ENCODE measurements around the gene ARF5. TPM values are rescaled to one million over a fixed set of nuclear protein-coding genes. Genes with fewer than 3 reads are reported as not detected.
A peak's percentile ranks its signal among the peaks of the same experiment; 100 is the strongest.

The ARF5 gene
- polyA plus RNA-seq, 4 donors: 158 to 206 (median 185) TPM

DNA sequence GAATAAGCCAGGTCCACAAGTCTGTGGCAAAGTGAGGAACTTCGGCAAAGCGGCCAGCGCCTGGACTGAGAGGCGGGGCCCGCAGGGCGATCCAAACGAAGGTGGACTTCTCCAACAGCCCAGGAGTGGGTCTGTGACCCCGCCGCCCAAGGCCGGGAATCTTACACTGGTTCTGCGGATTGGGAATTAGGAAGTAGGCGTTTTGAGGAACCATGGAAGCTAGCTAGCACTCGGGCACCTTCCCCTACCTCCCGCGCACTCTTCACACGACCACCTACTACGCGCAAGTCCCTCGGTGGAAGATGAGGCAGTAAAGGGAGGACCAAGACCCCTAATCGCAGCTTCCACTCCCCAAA, 570 bp upstream of the ARF5 start:
- no peak for DNase-seq (ENCODE audit: low read depth in 4 of 4, low spot score in 3 of 4)

DNA sequence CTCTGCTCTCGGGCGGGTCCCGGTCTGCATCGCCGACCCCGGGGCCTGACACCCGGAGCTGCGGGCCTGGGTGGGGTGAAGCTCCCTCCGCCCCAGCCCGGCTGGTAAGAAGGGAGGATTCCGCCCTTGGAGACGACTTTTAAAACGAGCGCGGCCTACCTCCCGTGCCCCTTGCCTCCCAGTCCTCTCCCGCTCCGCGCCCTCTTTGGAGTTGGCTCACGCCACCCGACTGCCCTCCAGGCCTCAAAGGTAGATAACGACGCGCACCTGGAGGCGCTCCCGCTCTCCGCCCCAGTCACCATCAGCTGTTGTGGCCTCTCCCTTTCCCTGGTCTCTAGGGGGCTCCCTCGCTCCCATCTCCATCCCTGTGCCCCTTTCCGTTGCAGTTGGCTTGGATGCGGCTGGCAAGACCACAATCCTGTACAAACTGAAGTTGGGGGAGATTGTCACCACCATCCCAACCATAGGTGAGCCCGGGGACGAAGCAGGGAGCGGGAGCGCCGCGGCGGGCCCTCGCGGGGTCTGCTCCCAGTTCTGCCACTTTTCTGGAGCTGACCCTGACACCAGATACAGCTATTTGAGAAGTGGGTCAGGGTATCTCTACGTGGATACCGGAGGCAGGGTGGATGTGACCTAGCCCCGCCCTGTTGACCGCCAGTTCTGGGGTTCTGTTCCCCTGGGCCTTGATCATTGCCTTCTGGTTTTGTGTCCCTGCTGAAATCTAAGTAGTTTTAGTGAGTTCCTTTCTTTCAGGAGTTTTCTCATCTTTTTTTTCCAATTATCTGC, 679 bp downstream of the ARF5 start:
- peak in 3 of 4 donors; percentile 36 to 52 (median 37) for DNase-seq (ENCODE audit: low read depth in 4 of 4, low spot score in 3 of 4)

DNA sequence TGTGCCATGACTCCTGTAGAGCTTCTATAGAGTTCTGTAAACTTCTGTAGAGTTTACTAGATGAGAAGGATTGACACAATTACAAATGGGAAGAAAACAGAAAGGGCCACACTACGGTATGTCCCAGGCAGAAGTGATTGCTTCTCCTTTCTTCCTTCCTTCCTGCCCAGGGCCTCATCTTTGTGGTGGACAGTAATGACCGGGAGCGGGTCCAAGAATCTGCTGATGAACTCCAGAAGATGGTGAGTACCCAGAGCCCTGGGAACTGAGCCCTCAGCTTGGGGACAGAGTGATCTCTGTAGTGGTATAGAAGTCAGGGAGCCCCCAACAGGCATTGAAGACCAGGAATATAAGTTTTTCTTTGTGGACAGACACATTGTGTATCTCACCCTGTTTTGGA, 1.7 kb downstream of the ARF5 start:
- no peak for DNase-seq (ENCODE audit: low read depth in 4 of 4, low spot score in 3 of 4)

DNA sequence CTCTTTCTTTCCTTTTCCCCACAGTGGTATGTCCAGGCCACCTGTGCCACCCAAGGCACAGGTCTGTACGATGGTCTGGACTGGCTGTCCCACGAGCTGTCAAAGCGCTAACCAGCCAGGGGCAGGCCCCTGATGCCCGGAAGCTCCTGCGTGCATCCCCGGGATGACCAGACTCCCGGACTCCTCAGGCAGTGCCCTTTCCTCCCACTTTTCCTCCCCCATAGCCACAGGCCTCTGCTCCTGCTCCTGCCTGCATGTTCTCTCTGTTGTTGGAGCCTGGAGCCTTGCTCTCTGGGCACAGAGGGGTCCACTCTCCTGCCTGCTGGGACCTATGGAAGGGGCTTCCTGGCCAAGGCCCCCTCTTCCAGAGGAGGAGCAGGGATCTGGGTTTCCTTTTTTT, 3.0 kb downstream of the ARF5 start:
- no peak for DNase-seq (ENCODE audit: low read depth in 4 of 4, low spot score in 3 of 4)

DNA sequence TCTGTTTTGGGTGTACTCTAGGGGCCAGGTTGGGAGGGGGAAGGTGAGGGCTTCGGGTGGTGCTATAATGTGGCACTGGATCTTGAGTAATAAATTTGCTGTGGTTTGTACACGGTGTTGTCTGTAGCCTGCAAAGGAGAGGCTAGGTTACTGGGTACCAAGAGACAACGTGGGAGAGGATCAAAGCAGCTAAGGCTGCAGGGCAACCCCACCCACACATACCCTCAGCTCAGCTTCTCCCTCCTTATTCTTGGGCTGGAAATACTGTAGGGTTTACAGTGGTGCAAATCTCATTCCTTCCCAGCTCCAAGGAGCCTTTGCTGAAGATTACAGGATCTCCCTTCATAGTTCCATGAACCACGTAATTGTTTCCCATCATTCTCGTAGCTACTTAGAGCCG, 3.4 kb downstream of the ARF5 start:
- DNase-seq (ENCODE audit: low read depth in 4 of 4, low spot score in 3 of 4): no peak

DNA sequence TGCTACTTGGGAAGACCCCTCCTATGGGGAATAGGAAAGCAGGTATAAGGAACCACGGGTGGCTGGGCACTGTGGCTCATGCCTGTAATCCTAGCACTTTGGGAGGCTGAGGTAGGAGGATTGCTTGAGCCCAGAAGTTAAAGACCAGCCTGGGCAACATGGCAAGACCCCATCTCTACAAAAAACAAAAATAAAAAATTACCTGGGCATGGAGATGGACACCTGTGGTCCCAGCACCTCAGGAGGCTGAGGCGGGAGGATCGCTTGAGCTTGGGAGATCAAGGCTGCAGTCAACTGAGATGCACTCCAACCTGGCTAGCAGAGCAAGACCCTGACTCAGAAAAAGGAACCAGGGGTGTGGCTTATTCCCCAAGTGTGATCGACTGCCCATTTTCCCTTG, 4.3 kb downstream of the ARF5 start:
- DNase-seq (ENCODE audit: low read depth in 4 of 4, low spot score in 3 of 4): no peak

DNA sequence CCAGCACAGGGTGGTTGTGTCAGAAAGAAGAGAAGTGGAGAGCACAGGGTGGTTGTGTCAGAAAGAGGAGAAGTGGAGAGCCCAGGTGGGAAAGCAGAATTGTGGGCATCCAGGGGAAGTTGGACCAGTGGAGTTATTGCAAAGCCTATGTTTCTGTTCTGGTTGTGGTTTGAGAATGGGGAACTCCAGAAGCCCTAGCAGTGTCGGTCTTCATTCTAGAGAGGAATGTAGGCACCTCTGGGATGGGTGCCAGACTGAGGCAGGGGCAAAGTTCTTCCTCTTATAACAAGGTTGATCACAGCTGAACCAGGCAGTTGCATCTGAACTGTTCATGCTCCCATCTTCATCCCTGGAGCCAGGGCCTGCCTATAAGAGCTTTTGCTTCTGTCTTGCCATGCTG, 6.3 kb downstream of the ARF5 start:
- DNase-seq (ENCODE audit: low read depth in 4 of 4, low spot score in 3 of 4): no peak

DNA sequence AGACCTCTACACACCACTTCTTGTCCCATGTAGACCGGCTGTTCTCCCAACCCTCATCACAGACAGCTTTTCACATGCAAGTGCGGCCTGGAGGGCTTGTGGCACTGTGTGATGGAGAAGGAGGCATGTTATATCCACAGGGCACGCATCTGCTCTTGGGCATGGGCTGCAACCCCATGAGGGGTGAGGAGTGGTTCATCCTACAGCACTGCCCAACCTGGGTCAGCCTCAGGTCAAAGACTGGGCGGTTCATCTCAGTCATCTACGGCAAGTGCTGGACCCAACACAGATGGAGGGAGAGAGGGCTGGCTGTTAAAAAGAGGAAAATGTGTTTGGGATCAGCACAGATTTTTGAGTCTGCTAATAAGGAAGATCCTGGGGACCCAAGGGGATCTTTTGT, 7.5 kb downstream of the ARF5 start:
- no peak for DNase-seq (ENCODE audit: low read depth in 4 of 4, low spot score in 3 of 4)

DNA sequence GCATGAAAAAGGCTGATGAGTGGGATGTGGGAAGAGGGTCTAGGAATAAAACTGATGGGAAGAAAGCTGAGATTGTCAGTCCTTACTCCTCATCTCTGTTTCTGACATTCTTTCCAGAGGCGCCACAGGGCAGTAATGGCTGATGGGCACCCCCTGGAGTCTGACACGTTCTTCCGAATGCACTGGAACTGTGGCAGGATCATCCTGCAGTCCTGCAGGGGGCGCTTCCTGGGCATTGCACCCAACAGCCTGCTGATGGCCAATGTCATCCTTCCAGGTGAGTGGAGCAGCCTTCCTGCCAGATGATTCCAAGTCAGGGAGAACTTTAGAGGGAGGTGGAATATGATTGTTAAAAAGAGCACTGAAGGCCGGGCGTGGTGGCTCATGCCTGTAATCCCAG, 10.1 kb downstream of the ARF5 start:
- no peak for DNase-seq (ENCODE audit: low read depth in 4 of 4, low spot score in 3 of 4)

DNA sequence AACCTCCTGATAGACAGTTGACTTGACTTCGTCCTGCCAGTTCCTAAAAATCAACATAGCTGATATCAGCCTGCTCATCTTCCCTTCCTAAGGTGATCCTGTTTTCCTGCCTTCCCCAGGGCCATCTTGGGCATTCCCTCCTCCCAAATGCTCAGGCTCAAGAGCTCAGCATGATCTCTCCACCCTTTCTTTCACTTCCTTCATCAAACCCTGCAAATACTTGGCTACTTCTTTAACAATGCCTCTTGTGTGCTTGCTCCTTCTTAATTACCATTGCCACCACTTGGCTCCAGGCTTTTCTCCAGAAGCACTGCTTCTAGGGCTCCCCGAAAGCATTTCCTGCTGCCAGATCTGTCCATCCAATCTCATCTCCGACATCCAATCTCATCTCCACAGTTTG, 12.7 kb downstream of the ARF5 start:
- no peak for DNase-seq (ENCODE audit: low read depth in 4 of 4, low spot score in 3 of 4)

DNA sequence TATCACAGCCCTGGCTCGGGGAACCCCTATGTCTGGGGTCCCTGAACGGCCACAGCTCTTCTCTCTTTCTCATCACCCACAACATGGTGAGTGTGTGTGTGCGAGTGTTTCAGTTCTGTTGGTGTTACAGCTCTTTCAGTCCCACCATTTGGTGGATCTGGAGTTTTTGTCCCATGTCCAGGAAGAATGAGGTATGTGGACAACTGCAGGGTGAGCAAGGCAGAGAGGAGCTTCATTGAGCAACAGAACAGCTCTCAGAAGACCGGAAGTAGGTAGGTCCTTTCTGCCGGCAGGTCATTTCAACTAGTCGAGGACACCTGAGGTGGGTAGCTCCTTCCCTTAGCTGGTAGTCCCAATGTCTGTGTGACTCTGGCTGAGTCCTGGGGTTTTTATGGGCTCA, 20.2 kb downstream of the ARF5 start:
- DNase-seq (ENCODE audit: low read depth in 4 of 4, low spot score in 3 of 4): no peak

DNA sequence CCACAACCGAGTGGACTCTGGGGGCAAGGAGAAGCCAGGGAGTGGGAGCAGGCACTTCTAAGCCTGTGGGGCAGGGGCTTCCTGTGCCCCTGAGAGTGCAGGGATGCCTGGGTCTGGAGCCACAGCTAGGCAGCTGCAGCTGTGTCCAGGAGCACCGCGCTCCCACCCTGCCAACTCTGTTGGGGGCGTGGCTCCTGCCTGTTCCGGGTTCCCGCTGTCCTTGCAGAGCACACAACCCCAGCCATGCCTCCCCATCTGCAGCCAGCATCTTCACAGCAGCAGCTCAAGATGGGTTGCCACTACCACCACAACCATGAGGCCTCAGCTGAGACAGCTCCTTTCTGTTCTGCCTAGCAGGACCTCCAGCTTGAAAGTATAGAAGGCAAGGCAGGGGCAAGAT, 21.1 kb downstream of the ARF5 start:
- no peak for DNase-seq (ENCODE audit: low read depth in 4 of 4, low spot score in 3 of 4)

DNA sequence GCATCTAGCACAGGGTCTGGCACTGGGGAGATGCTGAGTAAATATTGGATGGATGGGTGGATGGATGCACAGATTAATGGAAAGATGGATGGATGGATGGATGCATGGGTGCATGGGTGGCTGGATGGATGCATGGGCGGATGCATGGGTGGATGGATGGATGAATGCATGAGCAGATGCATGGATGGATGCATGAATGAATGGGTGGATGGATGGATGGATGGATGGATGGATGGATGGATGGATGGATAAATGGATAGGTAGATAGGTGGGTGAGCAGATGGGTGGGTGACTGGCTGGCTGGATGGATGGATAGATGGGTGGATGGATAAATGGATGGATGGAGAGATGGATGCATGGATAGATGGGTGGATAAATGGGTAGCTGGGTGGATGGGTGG, 24.1 kb downstream of the ARF5 start:
- no peak for DNase-seq (ENCODE audit: low read depth in 4 of 4, low spot score in 3 of 4)

DNA sequence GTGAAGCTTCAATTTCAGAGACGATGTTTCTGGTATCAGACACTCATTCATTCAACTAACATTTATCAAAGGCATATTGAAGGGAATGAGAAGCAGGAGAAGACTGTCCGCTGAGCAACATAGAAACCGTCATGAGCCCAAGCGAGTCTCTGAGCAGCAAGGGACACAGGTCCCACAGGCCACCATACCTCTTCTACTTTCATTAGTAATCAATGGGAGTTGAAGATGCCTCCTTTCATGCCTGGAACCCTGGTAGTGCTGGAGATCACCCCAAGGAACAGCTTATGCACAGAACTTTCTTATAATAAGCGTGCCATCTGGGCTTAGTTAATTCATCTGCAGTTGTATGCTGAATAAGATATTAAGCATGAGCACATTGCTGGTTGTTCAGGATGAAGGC, 28.5 kb downstream of the ARF5 start:
- no peak for DNase-seq (ENCODE audit: low read depth in 4 of 4, low spot score in 3 of 4)

DNA sequence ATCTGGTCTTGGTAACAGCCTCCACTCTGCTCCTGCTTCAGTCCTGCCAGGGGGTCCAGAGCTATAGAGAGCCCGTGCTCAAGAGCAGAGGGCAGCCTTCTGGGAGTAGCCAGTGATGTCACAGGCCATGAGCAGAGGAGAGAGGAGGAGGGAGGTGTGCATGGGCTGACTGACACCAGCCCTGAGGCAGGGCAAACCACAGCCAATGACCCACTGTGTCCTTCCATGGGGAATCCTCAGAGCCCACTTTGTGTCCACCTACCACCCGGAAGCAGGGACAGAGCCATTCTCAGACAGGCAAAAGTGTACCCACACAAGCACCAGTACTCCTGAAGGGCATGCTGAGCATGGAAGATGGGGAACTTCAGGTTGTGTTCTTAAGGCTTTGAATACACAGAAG, 29.8 kb downstream of the ARF5 start, which contains the start of gene PAX4:
TSS of gene PAX4 (minus strand) at position 101 of the 400 bp plus-strand sequence. CDS start 2,214 bp downstream, outside the sequence.
- DNase-seq (ENCODE audit: low read depth in 4 of 4, low spot score in 3 of 4): no peak

DNA sequence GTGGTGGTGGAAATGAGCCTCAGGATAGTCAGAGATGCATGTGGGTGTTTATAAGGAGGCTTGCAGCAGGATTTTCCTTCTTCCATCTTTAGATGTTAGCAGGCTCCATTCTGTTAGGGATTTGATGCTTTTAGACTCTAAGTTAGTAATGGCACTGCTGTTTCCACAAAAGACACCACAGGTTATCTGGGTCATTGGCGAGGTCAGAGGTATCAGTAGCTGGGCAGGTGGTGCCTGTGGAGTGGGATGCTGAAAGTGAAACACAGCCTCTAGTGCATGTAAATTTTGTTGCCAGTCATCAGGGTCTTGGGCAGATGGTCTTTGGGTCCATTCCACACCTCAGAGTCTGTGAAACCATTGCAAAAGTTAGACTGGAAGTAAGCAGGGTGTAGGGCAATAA, 30.6 kb downstream of the ARF5 start:
- DNase-seq (ENCODE audit: low read depth in 4 of 4, low spot score in 3 of 4): no peak

DNA sequence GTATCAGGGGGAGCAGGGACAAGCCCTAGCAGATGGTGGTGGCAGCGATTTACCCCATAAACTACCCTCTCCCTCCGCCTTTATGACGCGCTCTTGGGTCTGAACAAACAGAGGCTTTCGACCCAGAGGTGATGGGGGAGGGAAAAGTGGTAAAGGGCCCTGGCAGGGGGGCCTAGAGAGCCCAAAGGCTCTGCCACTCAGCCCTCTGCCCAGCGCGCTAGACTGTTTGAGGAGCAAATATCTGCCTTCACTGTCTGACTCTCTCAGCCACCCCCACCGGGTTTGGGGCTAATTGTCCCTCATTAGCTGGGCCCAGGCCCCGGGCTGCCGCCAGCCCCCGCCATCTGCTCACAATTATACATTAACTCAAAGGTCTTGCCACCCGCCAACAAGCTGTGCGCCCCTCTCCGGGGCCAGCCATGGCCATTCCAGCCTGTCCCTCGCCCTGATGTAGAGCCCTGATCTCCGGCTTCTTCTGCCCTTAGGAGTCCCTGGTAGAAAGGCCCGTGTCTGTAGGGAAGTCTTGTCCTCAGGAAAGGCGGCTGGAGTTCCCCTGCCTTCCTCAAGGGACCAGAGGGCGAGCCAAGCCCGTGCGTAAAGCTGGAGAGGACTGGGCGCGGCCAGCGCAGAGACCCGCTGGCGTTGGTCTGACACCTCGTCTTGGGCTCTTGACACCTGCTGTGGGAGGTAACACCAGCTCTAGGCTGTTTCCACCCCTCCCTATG, 31.6 kb downstream of the ARF5 start:
- no peak for DNase-seq (ENCODE audit: low read depth in 4 of 4, low spot score in 3 of 4)

DNA sequence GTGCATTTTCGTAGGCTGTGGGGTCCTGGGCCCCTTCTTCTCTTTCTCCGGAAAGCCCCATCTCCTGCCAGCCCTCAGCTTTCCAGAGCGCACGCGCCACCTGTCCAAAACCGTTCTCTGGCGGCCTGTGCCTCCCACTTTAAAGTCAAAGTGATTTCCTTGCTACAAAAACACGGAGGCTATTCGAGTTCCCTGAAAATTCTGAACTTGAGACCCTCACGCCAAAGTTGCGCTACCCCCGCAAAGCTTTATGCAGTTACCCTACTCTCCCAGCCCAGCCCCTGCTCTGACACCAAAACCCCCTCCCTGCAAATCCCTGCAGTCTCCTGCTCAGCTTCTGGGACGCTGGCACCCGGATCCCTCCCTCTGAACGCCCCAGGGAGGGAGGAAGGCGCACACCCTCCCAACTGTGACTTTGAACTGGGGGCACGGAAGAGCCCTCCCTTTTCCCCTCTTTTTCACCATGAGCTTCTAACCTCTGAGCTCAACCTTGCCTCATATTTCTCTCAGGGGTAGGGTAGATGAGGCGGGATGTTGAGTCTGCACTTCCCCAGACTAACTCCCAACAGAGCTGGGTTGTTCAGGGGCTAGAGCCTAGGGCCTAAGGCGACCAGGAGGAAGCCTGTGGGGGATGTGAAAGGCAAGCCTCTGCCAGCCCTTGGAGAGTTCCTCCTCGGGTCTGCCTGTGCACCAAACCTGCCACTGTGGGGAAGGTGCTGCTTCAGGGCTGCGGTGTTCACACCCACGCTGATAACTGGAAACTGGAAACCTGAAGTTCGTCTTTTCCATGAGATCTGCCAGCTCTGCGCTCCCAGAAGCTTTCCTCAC, 32.4 kb downstream of the ARF5 start:
- peak in 1 of 4 donors; percentile 2 for DNase-seq (ENCODE audit: low read depth in 4 of 4, low spot score in 3 of 4)

DNA sequence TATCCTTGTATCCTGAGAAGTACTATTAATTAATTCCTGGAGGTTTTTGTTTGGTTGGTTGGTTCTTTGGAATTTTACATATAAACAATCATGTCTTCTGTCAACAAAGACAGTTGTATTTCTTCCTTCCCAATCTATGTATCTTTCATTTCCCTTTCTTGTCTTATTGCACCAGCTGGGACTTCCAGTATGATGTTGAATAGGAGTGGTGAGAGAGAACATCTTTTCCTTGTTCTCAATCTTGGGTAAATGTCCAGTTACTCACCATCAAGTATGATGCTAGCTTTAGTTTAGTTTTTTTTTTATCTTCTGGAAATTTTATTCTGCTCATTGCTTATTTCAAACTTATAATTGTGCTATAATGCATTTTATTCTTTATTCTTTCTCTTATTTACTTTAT, 37.1 kb downstream of the ARF5 start:
- no peak for DNase-seq (ENCODE audit: low read depth in 4 of 4, low spot score in 3 of 4)

DNA sequence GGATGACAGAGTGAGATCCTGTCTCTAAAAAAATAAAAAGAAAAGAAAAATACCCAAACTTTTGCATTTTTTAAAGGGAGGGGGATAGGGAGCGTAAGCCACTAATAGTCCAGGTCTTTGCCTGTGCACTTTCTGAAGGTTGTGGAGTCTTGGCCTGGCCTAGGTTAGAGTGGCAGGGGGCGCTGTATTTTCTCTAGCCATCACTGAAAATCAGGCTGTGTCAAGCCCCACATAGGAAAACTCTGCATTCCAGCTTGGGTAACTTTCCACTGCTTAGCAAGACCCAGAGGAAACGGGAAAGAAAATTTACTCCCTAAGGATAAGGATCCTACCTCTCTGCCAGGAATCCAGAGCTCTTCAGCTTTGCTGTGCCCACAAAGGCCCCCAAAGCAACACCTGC, 40.2 kb downstream of the ARF5 start:
- DNase-seq (ENCODE audit: low read depth in 4 of 4, low spot score in 3 of 4): no peak

DNA sequence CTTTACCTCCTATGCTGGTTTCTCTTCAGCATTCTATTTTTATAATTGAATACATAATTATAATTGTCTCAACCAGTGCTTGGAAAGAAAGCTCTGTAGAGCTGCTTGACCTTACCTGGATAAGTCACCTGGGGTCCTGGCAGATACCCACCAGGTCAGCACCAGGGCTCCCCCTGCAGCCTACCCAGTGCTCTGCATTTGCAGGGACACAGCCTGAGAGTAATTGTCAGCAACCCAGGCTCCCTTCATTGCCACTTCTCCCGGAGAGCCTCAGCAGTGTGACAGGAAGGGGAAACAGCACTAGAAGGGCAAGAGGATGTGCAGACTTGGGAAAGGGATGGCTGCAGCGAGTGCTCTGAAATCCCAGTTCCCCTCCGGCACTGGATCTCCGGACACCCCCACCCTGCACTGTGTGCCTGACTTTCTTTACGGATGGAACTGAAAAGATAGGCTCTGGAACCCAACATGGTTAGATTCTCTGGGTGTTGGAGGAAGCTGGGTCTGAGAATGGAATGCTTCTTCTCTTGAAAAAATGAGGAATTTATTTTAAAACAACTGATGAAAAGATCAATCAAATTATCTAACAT, 41.1 kb downstream of the ARF5 start:
- DNase-seq (ENCODE audit: low read depth in 4 of 4, low spot score in 3 of 4): no peak

Data from left renal pelvis (tissue), 4 donors.